Osteoblast (primary cell): ENCODE data around the gene DYSF. TPM values are rescaled to one million over a fixed set of nuclear protein-coding genes. Genes with fewer than 3 reads are reported as not detected.

Experiments
- DNase-seq: peaks from one replicate; pipeline ENCODE4 v3.0.0; 2011; ENCODE audit warnings: low spot score, mixed read lengths; ENCODE audit not compliant: insufficient read length; ENCODE audit errors: missing footprints
- H2AFZ ChIP-seq: 2 replicates; pipeline ENCODE4 v1.6.0; 2011; ENCODE audit warnings: mild to moderate bottlenecking, low read length
- H3K27ac ChIP-seq: 2 replicates; pipeline ENCODE4 v1.5.1; 2011; ENCODE audit warnings: mild to moderate bottlenecking, low read depth, low read length, moderate library complexity
- H3K27me3 ChIP-seq: 2 replicates; pipeline ENCODE4 v1.6.0; 2012; ENCODE audit warnings: mild to moderate bottlenecking, control low read depth, inconsistent platforms, low read length, moderate library complexity; ENCODE audit not compliant: insufficient read depth
- H3K36me3 ChIP-seq: 2 replicates; pipeline ENCODE4 v1.5.1; 2011; ENCODE audit warnings: mild to moderate bottlenecking, low read length, control low read depth, moderate library complexity; ENCODE audit not compliant: insufficient read depth
- H3K4me1 ChIP-seq: 2 replicates; pipeline ENCODE4 v1.5.1; 2011; ENCODE audit warnings: mild to moderate bottlenecking, low read length, control low read depth, moderate library complexity; ENCODE audit not compliant: insufficient read depth
- H3K4me2 ChIP-seq: 2 replicates; pipeline ENCODE4 v1.6.0; 2011; ENCODE audit warnings: mild to moderate bottlenecking, low read length; ENCODE audit not compliant: insufficient read depth
- H3K4me3 ChIP-seq: fragments of 200-600 bp; sonication (generic); 3 replicates; pipeline ENCODE4 v1.5.1; 2012; ENCODE audit warnings: mild to moderate bottlenecking, low read length, inconsistent platforms; ENCODE audit not compliant: insufficient read depth
- H3K79me2 ChIP-seq: 2 replicates; pipeline ENCODE4 v1.6.0; 2012; ENCODE audit warnings: mild to moderate bottlenecking, low read length, control low read depth, inconsistent platforms; ENCODE audit not compliant: insufficient read depth
- H3K9me3 ChIP-seq: 2 replicates; pipeline ENCODE4 v1.5.1; 2011; ENCODE audit warnings: low read depth, low read length, control low read depth
- H4K20me1 ChIP-seq: 2 replicates; pipeline ENCODE4 v1.6.0; 2012; ENCODE audit warnings: mild to moderate bottlenecking, low read length, control low read depth; ENCODE audit not compliant: insufficient read depth
- total RNA-seq: library from RNA; depleted of rRNA; stranded (reverse); fragments of >200 nt; gene quantifications from 2 replicates; pipeline ENCODE4 v1.2.3, GENCODE V29; 2012
- TF ChIP-seq, protein P1 (sequence below): IDR thresholded peaks from 2 replicates; pipeline ENCODE4 v1.5.1; 2011; ENCODE audit warnings: mild to moderate bottlenecking, low read depth, low read length, moderate library complexity; ENCODE audit errors: extremely low read depth

The DYSF gene
- total RNA-seq, 1 donor, result 4.3 TPM

DNA sequence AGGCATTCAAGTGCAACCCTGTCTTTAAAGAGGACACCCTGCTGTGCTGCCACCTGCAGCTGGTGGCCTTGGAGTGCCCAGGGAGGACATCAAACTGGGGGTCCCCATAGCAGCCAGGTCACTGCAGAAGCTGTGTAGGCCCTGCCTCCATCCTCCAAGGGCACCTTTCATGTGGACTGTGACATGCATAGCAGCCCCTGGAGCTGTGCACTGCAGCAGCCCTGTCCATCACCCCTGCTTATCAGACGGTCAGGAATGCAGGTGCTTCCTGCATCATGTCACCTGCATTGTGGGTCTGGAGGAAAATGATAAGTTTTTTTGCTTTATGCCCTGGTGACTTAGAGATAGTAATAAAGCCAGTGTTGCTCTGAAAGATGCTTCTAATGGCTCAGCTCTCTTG, 155.7 kb downstream of the DYSF start:
- no peaks in the 10 kb centered on the region for H3K36me3 ChIP-seq
- H3K79me2 ChIP-seq, result no peaks in the 10 kb centered on the region
- H2AFZ ChIP-seq, result no peak overlapping the region
- H3K4me1 ChIP-seq, result peaks cover 3% of the 10 kb centered on the region
- H3K4me2 ChIP-seq, result no peak overlapping the region
- no peaks in the 10 kb centered on the region for H3K9me3 ChIP-seq
- H3K27ac ChIP-seq, result no peak overlapping the region
- H3K4me3 ChIP-seq, result no peak overlapping the region
- peaks cover 1% of the 10 kb centered on the region for H4K20me1 ChIP-seq
- DNase-seq, result peak; percentile 58
- H3K27me3 ChIP-seq, result peaks cover 36% of the 10 kb centered on the region
- TF ChIP-seq, protein P1, sequence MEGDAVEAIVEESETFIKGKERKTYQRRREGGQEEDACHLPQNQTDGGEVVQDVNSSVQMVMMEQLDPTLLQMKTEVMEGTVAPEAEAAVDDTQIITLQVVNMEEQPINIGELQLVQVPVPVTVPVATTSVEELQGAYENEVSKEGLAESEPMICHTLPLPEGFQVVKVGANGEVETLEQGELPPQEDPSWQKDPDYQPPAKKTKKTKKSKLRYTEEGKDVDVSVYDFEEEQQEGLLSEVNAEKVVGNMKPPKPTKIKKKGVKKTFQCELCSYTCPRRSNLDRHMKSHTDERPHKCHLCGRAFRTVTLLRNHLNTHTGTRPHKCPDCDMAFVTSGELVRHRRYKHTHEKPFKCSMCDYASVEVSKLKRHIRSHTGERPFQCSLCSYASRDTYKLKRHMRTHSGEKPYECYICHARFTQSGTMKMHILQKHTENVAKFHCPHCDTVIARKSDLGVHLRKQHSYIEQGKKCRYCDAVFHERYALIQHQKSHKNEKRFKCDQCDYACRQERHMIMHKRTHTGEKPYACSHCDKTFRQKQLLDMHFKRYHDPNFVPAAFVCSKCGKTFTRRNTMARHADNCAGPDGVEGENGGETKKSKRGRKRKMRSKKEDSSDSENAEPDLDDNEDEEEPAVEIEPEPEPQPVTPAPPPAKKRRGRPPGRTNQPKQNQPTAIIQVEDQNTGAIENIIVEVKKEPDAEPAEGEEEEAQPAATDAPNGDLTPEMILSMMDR, result no peak

DNA sequence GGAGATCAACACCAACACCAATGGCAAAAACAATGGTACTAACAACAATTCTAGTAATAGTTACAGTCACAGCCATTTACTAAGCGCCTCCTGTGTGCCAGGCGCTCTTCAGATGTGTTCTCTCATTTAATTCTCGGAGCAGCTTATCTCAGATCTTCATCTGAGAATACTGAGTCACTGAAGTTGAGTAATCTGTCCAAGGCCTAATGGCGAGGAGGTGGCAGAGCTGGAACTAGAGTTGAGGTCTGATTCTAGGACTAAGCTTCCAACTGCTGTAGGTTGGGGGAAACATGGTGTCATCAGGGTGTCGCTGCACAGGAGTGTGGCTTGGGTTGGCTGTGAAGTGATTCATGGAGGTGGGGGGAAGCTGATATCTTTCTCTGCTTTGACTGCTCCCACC, 156.1 kb downstream of the DYSF start:
- Histone ChIP-seq H3K27ac (no peak overlapping the region), H3K79me2 (no peaks in the 10 kb centered on the region)

DNA sequence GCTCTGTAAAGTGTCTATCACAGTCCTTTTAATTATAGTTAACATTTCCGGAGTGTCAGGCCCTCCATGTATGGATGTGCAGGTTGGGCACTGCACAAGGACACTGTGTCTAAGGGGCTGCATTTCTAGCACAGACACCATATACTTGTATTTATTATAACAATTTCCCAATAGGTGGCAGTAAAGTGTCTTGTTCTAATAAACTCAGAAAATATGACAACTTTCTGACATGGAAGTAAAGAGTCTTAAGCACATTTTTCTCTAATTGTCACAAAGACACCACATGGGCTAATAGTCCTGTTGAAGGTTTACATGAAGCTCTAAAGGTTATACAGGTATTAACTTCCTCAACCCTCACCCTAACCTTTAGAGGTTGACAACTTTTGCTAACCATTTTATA, 156.6 kb downstream of the DYSF start:
- Histone ChIP-seq H3K27me3 (peaks cover 27% of the 10 kb centered on the region), H3K27ac (no peak overlapping the region), H2AFZ (no peak overlapping the region), H3K4me3 (no peak overlapping the region), H3K9me3 (no peaks in the 10 kb centered on the region), H3K4me1 (peaks cover 3% of the 10 kb centered on the region), H4K20me1 (no peaks in the 10 kb centered on the region), H3K4me2 (no peak overlapping the region), H3K79me2 (no peaks in the 10 kb centered on the region), H3K36me3 (no peaks in the 10 kb centered on the region)
- TF ChIP-seq, protein P1, result peak; percentile 34
- DNase-seq, result peak; percentile 90

More for the DNA sequence above, 156.1 kb downstream of the DYSF start:
- Histone ChIP-seq H3K4me2 (no peak overlapping the region), H3K4me3 (no peak overlapping the region), H3K27me3 (peaks cover 32% of the 10 kb centered on the region), H4K20me1 (no peaks in the 10 kb centered on the region), H3K36me3 (no peaks in the 10 kb centered on the region), H3K9me3 (no peaks in the 10 kb centered on the region), H3K4me1 (peaks cover 3% of the 10 kb centered on the region), H2AFZ (no peak overlapping the region)
- peak; percentile 88 for DNase-seq
- TF ChIP-seq, protein P1, result no peak

DNA sequence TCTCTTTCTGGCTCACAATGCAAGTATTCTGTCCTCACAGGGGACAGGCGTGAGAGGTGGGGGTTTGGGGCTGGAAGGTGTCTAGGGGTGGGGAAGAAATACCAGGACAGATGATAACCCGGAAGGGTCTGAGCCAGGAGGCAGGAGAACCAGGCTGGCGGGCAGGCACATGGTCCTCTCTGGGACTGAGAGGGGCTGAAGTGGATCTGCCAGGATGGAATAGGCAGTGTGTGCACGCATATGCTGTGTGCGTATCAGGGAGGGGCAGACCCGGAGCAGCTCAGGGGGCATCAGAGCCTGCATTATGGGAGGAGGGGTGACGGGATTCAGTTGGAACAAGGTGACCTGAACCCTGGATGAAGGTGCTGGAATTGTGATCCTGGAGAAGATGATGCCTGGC, 157.3 kb downstream of the DYSF start:
- no peaks in the 10 kb centered on the region for H3K9me3 ChIP-seq
- H2AFZ ChIP-seq, result no peak overlapping the region
- no peaks in the 10 kb centered on the region for H4K20me1 ChIP-seq
- TF ChIP-seq, protein P1, result no peak
- peaks cover 20% of the 10 kb centered on the region for H3K27me3 ChIP-seq
- peak; percentile 66 for DNase-seq
- peaks cover 3% of the 10 kb centered on the region for H3K4me1 ChIP-seq
- no peaks in the 10 kb centered on the region for H3K36me3 ChIP-seq
- H3K27ac ChIP-seq, result no peak overlapping the region
- H3K4me3 ChIP-seq, result no peak overlapping the region
- H3K4me2 ChIP-seq, result no peak overlapping the region
- H3K79me2 ChIP-seq, result no peaks in the 10 kb centered on the region
